ENCODE data around the gene RMND5A. TPM values are rescaled to one million over a fixed set of nuclear protein-coding genes. Genes with fewer than 3 reads are reported as not detected.

The RMND5A gene
- total RNA-seq, 4 donors from 2014 or later, result 72.5 to 92.4 (median 85.8) TPM

DNA sequence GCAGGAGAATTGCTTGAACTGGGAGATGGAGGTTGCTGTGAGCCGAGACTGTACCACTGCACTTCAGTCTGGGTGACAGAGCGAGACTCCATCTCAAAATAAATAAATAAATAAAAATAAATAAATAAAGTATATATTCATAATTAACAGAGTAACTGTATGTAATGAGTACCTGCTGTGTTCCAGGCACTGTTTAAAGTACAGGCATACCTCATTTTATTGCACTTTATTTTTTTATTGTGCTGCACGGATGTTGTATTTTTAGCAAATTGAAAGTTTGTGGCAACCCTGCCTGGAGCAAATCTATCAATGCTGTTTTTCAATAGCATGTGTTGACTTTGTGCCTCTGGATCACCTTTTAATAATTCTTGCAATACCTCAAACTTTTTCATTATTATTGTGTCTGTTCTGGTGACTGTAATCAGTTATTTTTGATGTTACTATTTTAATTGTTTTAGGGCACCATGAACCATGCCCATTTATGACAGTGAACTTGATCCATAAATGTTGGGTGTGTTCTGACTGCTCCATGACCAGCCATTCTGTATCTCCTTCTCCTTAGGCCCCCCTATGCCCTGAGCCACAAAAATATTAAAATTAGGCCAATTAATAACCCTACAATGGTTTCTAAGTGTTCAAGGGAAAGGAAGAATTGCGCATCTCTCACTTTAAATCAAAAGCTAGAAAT lies 98.2 kb downstream of the RMND5A start:
- intact Hi-C loops (cut with DNase I; ENCODE audit: low total_unique reads), result no loop called here
- H3K4me3 ChIP-seq (ENCODE audit: low read depth, poor library complexity, severe bottlenecking), result no peak overlapping the region
- 86 to 87% methylated on average over 4 of the region's 4 CpGs for WGBS, 2 donors
- TF ChIP-seq POLR2A (IDR thresholded peaks at IDR 0.05), result no peak
- TF ChIP-seq, protein P1, sequence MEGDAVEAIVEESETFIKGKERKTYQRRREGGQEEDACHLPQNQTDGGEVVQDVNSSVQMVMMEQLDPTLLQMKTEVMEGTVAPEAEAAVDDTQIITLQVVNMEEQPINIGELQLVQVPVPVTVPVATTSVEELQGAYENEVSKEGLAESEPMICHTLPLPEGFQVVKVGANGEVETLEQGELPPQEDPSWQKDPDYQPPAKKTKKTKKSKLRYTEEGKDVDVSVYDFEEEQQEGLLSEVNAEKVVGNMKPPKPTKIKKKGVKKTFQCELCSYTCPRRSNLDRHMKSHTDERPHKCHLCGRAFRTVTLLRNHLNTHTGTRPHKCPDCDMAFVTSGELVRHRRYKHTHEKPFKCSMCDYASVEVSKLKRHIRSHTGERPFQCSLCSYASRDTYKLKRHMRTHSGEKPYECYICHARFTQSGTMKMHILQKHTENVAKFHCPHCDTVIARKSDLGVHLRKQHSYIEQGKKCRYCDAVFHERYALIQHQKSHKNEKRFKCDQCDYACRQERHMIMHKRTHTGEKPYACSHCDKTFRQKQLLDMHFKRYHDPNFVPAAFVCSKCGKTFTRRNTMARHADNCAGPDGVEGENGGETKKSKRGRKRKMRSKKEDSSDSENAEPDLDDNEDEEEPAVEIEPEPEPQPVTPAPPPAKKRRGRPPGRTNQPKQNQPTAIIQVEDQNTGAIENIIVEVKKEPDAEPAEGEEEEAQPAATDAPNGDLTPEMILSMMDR (IDR thresholded peaks at IDR 0.05), result no peak
- no peak for DNase-seq (ENCODE audit: low spot score in 2 of 2)

DNA sequence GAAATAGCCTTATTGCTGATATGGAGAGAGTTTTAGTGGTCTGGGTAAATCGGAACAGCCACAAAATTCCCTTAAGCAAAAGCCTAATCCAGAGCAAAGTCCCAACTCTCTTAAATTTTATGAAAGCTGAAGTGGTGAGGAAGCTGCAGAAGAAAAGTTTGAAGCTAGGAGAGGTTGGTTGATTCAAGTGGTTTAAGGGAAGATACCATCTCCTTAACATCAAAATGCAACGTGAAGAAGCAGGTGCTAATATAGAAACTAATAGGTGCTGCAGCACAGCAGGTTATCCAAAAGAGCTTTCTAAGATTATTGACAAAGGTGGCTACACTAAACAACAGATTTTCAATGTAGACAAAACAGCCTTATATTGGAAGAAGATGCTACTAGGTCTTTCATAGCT lies 98.9 kb downstream of the RMND5A start:
- intact Hi-C loops (cut with DNase I; ENCODE audit: low total_unique reads), result no loop called here
- TF ChIP-seq, protein P1 (IDR thresholded peaks at IDR 0.05), result no peak
- no peak for TF ChIP-seq POLR2A (IDR thresholded peaks at IDR 0.05)
- DNase-seq (ENCODE audit: low spot score in 2 of 2), result no peak
- no peak overlapping the region for H3K4me3 ChIP-seq (ENCODE audit: low read depth, poor library complexity, severe bottlenecking)
- WGBS, 2 donors, result 86 to 88% methylated on average over 2 of the region's 2 CpGs

- intact Hi-C loops (cut with DNase I; ENCODE audit: low total_unique reads), result no loop called here
- DNase-seq (ENCODE audit: low spot score in 2 of 2), result no peak
- no peak for TF ChIP-seq POLR2A (IDR thresholded peaks at IDR 0.05)
- TF ChIP-seq, protein P1 (IDR thresholded peaks at IDR 0.05), result no peak
- no peak overlapping the region for H3K4me3 ChIP-seq (ENCODE audit: low read depth, poor library complexity, severe bottlenecking)
- WGBS, 2 donors, result 89 to 95% methylated on average over 13 of the region's 13 CpGs
These were observed 101.2 kb downstream of the RMND5A start for GRCh38 chr2:86821306-86821705.

DNA sequence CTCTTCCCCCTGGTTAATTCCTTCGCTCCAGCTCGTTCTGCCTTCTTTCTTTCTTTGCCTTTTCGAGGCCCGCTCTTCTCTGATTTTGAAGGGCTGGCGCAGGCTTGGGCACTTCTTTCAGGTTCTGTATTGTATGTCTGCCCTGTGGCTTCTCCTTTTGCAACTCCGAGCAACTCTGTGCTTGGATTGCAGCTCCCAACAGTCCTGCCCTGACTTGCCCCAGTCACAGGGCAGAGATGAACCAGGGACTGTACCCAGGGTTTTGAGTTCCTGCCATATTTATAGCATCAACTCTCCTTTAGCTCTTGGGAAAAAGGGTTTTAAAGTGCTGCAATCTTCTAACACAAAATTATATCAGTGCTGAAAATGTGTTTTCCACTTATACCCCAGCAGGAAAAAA lies 101.8 kb downstream of the RMND5A start:
- TF ChIP-seq, protein P1 (IDR thresholded peaks at IDR 0.05), result no peak
- TF ChIP-seq POLR2A (IDR thresholded peaks at IDR 0.05), result no peak
- intact Hi-C loops (cut with DNase I; ENCODE audit: low total_unique reads), result no loop called here
- DNase-seq (ENCODE audit: low spot score in 2 of 2), result no peak
- H3K4me3 ChIP-seq (ENCODE audit: low read depth, poor library complexity, severe bottlenecking), result no peak overlapping the region
- WGBS, 2 donors, result 44 to 55% methylated on average over 6 of the region's 6 CpGs

DNA sequence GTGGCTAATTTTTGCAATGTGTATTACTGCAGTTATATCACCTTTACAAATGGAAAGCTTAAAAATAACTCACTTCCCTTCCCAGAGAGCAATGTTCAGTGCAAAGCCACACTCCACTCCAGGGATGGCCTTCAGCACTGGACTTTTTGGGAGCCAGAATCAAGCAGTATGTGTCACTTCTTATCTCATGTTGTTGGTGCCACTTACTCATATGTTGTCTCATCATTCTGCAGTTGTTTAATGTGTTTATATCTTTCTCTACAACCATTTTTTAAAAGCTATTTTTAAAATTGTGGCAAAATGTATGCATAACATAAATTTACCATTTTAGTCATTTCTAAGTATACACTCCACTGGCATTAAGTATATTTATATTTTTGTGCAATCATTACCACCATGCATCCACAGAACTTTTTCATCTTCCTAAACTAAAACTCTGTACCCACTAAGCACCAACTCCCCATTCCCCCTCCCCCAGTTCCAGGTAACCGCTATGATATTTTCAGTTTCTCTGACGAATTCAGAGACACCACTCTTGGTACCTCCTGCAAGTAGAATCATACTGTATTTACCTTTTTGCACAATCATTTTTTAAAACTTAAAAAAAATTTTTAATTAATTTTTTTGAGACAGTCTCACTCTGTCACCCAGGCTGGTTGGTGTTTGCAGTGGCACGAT lies 102.7 kb downstream of the RMND5A start:
- WGBS, 2 donors, result 70 to 96% methylated on average over 3 of the region's 3 CpGs
- intact Hi-C loops (cut with DNase I; ENCODE audit: low total_unique reads), result no loop called here
- TF ChIP-seq POLR2A (IDR thresholded peaks at IDR 0.05), result no peak
- TF ChIP-seq, protein P1 (IDR thresholded peaks at IDR 0.05), result no peak
- no peak overlapping the region for H3K4me3 ChIP-seq (ENCODE audit: low read depth, poor library complexity, severe bottlenecking)
- no peak for DNase-seq (ENCODE audit: low spot score in 2 of 2)
